Measurements from ENCODE around the gene NACC2. TPM values are rescaled to one million over a fixed set of nuclear protein-coding genes. Genes with fewer than 3 reads are reported as not detected.

The NACC2 gene
- total RNA-seq, 4 donors from 2014 or later, result 10.4 to 21.6 (median 12.8) TPM

DNA sequence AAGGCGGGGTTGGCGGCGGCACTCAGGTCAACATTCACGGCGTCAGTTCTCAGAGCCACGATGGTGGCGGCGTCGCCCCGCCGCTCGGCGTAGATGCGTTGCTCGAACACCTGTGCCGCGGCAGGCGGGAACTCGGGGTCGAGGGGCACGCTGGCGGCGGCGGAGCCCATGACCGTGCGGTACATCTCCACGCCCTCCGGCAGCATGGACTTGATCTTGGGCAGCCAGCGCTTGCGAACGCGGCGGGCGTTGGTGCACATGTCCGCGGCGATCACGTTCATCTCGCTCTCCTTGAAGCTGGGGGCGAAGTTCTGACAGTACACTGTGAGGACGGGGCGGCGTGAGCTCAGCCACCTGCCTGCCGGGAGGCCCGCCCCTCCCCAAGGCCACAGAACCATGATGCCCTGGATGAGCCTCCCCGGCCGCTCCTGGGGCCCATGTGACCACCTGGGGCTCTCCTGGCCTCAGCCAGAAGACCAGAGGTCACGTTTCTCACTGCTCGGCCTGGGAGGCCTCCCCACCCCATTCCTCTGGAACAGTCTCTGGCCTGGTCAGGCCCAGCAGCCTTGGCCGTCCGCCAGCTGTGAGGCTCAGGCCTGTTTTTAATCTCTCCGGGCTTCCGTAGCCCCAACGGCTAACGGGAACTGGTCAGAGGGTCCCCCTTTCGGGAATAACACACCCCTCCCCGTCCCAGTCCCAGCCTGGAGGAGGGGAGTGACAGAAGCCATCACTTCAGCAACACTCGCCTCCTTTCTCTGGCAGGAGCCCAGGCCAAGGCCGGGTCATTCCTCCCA lies 83.2 kb downstream of the NACC2 start:
- Histone ChIP-seq H3K27ac (peak overlapping the region; percentile 47 to 86 (median 72)), H3K36me3 (peaks cover 0 to 79% (median 9%) of the 10 kb centered on the region in 3 donors), H3K9me3 (no peaks in the 10 kb centered on the region), H3K4me1 (peaks cover 0 to 72% (median 23%) of the 10 kb centered on the region in 3 donors), H3K4me3 (peak overlapping the region in 2 of 4 donors; percentile 21 to 43), H3K27me3 (no peaks in the 10 kb centered on the region)
- intact Hi-C loops (cut with DNase I), result no loop called here
- 60 to 67% methylated on average over 4 to 7 of the region's 59 CpGs for WGBS, 2 donors
- no peak for TF ChIP-seq POLR2A (IDR thresholded peaks at IDR 0.05)
- TF ChIP-seq, protein P1, sequence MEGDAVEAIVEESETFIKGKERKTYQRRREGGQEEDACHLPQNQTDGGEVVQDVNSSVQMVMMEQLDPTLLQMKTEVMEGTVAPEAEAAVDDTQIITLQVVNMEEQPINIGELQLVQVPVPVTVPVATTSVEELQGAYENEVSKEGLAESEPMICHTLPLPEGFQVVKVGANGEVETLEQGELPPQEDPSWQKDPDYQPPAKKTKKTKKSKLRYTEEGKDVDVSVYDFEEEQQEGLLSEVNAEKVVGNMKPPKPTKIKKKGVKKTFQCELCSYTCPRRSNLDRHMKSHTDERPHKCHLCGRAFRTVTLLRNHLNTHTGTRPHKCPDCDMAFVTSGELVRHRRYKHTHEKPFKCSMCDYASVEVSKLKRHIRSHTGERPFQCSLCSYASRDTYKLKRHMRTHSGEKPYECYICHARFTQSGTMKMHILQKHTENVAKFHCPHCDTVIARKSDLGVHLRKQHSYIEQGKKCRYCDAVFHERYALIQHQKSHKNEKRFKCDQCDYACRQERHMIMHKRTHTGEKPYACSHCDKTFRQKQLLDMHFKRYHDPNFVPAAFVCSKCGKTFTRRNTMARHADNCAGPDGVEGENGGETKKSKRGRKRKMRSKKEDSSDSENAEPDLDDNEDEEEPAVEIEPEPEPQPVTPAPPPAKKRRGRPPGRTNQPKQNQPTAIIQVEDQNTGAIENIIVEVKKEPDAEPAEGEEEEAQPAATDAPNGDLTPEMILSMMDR (IDR thresholded peaks at IDR 0.05), result no peak
- DNase-seq, result no peak

DNA sequence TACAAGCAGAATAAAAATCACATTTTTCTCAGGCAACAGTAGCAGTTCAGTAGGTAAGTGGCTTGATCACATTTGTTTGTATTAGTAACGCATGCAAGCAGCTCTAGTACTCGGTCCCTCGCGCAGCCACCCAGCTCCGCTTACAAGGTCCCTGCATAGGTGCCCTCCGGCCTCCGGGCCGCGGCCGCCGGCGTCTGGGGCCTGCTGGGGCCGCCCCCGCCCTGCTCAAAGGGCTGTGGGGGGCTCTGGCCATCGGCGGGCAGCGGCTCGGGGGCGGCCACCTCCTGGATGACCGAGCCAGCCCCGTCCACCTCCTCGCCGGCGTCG lies 83.8 kb downstream of the NACC2 start:
- Histone ChIP-seq H3K27me3 (no peaks in the 10 kb centered on the region), H3K27ac (peak overlapping the region; percentile 47 to 86 (median 72)), H3K9me3 (no peaks in the 10 kb centered on the region), H3K4me3 (peak overlapping the region in 2 of 4 donors; percentile 21 to 43), H3K4me1 (peaks cover 0 to 76% (median 23%) of the 10 kb centered on the region in 3 donors), H3K36me3 (peaks cover 0 to 75% (median 9%) of the 10 kb centered on the region in 3 donors)
- DNase-seq, result no peak
- TF ChIP-seq POLR2A (IDR thresholded peaks at IDR 0.05), result no peak
- intact Hi-C loops (cut with DNase I), result no loop called here
- WGBS, 2 donors, result 63 to 76% methylated on average over 5 to 6 of the region's 25 CpGs

DNA sequence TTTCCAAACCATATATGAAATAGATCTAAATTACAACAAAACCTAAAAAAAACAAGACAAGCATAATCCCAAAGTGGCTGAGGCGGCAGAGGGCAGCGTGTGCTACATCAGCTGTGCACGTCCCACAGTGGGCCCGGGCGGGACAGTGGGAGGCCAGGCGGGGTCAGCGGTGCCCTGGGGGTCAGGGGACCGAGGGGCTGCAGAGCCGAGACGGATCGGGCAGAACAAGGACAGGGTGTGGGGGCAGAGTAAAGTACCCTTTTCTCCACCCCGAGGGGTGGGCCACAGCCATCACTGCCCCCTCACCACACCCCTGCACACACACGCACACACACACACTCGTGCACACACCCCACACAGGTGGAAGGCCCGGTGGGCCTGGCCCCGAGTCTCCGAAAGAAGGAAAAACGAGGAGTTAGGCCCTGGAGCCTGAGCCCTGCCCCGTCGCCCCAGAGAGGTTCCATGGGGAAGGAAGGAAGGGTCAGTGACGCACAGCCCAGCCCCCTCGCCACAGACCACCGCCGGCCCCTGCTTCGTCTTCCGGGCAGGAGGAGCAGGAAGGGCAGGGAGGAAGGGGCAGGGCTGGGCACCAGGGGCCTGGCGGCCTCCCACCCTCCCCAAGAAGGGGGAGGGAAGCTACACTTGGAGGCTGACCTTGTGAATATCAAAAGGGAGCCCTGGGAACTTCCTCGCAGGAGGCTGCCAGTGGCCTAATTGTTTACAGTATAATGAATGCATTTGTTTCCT lies 84.3 kb downstream of the NACC2 start:
- H3K36me3 ChIP-seq, result peaks cover 0 to 72% (median 9%) of the 10 kb centered on the region in 3 donors
- peaks cover 0 to 81% (median 23%) of the 10 kb centered on the region in 3 donors for H3K4me1 ChIP-seq
- peak overlapping the region in 2 of 4 donors; percentile 8 to 21 for H3K4me3 ChIP-seq
- TF ChIP-seq, protein P1 (IDR thresholded peaks at IDR 0.05), result no peak
- TF ChIP-seq POLR2A (IDR thresholded peaks at IDR 0.05), result no peak
- intact Hi-C loops (cut with DNase I), result no loop called here
- H3K27ac ChIP-seq, result peak overlapping the region in 3 of 4 donors; percentile 62 to 86 (median 81)
- no peak for DNase-seq
- no peaks in the 10 kb centered on the region for H3K27me3 ChIP-seq
- 66 to 88% methylated on average over 13 to 15 of the region's 28 CpGs for WGBS, 2 donors
- no peaks in the 10 kb centered on the region for H3K9me3 ChIP-seq

DNA sequence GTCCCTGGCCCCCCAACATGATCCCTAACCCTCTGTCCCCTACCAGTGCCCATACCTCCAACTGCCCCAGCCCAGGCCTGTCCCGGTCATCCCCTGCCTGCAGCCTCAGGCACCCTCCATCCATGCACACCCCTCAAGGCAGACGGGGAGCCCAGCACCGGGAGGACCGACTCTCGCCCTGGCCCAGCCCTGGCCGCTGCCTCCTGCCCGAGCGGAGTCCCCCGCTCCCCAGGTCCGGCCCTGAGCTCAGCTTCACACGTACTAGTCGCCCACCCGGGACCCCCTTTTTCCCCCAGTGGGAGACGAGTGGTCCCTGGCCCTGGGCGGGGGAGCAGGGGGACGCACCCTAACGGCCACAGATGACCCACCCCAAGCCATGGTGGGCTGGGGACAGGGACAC lies 84.9 kb downstream of the NACC2 start:
- intact Hi-C loops (cut with DNase I), result no loop called here
- H3K4me1 ChIP-seq, result peaks cover 0 to 81% (median 23%) of the 10 kb centered on the region in 3 donors
- no peaks in the 10 kb centered on the region for H3K27me3 ChIP-seq
- peaks cover 0 to 67% (median 9%) of the 10 kb centered on the region in 3 donors for H3K36me3 ChIP-seq
- no peak for DNase-seq
- no peak for TF ChIP-seq POLR2A (IDR thresholded peaks at IDR 0.05)
- TF ChIP-seq, protein P1 (IDR thresholded peaks at IDR 0.05), result no peak
- WGBS, 2 donors, result 80 to 97% methylated on average over 1 to 10 of the region's 17 CpGs
- no peaks in the 10 kb centered on the region for H3K9me3 ChIP-seq
- peak overlapping the region in 3 of 4 donors; percentile 62 to 86 (median 81) for H3K27ac ChIP-seq
- no peak overlapping the region for H3K4me3 ChIP-seq

DNA sequence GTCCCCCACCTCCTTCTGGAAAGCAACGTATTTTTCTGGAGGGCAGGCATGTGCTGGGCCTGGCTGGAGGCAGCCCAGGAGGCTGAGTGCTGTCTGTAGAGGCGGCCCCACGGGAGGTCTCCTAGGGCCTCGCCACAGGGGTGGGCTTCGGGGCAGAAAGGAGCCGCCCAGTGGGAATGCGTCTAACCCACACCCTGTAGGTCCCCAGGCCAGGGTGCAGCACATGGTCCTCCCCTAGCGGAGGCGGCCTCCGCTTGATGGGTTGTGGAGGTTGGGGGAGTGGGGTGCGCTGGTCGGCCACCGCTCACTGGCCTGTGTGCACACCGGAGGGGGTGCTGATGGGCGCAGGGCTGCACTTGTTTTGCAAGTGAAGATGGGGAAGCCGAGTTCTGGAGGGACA lies 85.6 kb downstream of the NACC2 start:
- Histone ChIP-seq H3K9me3 (no peaks in the 10 kb centered on the region), H3K4me3 (no peak overlapping the region), H3K27ac (peak overlapping the region in 2 of 4 donors; percentile 81 to 86), H3K4me1 (peaks cover 0 to 81% (median 23%) of the 10 kb centered on the region in 3 donors), H3K27me3 (no peaks in the 10 kb centered on the region), H3K36me3 (peaks cover 0 to 62% (median 9%) of the 10 kb centered on the region in 3 donors)
- 60 to 80% methylated on average over 1 of the region's 16 CpGs for WGBS, 2 donors
- no peak for DNase-seq
- TF ChIP-seq POLR2A (IDR thresholded peaks at IDR 0.05), result no peak
- TF ChIP-seq, protein P1 (IDR thresholded peaks at IDR 0.05), result no peak
- intact Hi-C loops (cut with DNase I), result no loop called here
